HG03175 (cell line): ENCODE data around the gene PXDN.

ENCODE experiments used
- ATAC-seq: cut with Tn5 transposase; IDR thresholded peaks from one replicate; pipeline ENCODE4 v1.9.1; 2021; ENCODE audit warnings: mild to moderate bottlenecking, moderate library complexity; ENCODE audit not compliant: unreplicated experiment

Gene PXDN

DNA sequence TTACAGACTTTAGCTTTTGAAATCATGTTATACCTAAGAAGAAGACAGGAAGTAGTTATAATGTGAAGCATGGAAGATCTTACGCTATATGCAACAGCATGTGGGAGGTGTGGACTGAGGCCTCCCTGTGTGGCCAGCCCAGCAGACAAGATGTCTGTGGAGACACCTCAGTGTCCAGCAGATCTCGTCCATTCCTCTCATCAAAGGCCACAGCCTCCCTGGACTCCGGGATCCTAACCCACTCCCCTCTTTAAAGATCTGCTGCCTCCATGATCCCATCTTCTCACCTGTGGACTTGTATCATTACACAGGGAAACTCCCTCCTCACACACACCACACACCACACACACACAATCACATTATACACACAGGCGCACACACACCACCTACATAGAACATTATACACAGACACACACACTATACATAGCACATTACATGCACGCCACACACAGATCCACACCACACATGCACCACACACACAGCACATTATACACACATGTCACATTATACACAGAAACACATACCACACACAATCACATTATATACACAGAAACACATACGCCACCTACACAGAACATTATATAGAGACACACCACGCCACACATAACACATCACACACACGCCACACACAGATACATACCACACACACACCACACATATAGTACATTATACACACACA, 89.5 kb downstream of the PXDN start:
- ATAC-seq, result no peak

DNA sequence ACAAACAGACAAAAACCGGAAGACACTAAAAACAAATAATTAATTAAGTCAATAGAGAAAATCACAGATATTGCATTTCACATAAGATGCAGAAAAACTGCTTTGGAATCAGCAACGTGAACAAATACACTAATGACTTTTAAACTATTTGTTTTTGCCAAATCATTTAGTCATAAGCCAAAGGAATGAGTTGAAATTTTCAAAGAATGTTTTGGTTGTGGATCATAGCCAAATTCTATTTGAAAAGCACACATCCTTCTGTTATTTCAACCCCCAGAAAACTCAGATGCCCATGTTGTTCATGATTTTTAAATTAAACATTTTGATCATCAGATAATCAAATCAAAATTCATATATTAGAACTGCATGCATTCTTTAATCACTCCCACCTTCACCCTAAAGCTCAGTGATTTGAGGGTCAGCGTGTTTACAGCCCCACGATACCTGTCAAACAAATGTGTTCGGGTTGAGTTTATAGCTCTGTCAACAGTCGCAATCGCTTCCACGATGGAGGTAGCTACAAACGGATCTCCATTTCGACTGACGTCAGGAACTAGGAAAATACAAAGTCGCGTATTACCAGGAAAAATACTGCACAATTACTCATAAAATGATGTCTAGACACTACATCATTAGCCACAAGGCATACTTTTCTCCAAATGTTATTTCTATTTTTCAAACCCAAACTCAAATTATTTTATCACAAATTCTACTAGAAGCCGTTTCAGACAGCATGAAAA, 90.2 kb downstream of the PXDN start:
- no peak for ATAC-seq

GRCh38 chr2:1652034-1652790, 92.1 kb downstream of the PXDN start:
- ATAC-seq, result no peak

DNA sequence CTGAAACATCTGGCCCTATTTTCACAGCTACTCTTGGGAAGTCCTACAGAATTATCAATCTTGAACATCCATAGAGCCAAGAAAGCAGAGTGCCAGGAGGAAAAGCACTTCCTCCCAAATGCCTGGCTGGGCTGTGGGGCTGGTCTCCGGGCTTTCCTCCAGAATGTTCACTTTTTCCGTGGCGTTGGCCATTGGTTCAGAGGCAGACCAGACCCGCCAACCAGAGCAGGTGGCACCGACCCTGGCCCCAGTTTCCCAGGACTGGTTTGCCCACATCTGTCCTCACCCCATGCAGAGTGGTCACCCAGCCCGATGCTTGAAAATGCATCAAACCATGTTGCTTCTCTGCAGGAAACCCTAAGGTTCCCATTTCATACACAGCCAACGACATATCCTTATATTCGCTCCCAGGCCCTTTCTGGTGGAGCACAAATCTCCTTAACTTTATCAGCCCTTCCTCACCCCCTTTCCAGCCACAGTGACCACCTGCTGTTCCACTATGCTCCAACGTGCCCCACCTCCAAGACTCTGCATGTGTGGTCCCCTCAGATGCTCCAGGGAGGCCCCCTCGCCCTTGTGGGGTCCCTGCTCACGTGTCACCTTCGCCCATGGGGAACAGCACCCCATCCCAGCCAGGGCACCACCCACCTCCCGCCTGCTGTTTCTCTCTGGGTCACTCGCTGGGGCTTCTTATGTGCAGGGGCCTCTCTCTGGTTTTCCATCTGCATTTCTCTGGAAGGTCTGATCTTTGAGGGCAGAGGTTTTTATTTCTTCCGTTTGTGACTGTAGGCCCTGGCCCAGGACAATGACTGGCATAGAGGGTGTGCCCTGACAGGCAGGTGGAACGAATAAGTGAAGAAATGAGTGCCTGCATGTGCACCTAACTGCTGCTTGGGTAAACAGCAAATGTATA, 92.9 kb downstream of the PXDN start:
- no peak for ATAC-seq

GRCh38 chr2:1650085-1650872, 94.0 kb downstream of the PXDN start:
- no peak for ATAC-seq

- ATAC-seq, result no peak
These were observed 94.9 kb downstream of the PXDN start for GRCh38 chr2:1649103-1650084.

- no peak for ATAC-seq
These were observed 95.8 kb downstream of the PXDN start for GRCh38 chr2:1648241-1649102.

DNA sequence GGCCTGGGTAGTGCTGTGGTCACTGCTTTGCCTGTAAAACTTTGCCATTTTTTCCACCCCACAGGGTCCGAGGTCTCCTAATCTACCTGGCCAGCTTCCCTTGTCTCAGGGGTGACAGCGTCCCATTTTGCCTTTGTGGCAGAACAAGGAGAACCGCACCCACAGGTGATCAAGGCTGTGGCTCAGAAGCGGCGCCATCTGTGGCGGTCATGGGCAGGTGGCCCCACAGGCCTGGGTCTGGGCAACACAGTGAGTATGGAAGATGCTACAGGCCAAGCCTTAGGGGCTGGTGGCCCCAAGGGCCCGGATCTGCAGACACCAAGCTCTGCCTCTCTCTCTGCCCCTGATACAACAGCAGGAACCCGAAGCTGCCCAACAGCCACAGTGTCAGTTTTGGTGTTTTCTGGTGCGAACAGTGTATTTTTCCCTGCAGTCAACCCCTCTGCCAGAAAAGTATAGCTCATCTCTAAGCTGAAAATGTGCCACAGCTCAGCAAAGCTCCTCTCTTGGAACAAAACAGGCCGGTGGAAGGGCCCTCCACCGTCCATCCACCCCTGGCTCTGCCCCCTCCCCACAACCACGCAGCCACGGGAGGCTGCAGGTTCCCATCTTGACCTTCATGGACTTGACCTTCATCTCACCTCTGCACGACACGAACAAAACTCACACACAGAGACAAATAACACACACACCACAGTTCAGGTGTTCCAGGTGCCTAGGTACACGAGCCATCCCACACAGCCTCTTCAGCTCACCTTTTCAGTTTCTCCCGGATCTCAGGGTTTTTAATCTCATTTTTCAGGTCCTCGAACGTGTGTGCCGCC, 96.7 kb downstream of the PXDN start:
- no peak for ATAC-seq

DNA sequence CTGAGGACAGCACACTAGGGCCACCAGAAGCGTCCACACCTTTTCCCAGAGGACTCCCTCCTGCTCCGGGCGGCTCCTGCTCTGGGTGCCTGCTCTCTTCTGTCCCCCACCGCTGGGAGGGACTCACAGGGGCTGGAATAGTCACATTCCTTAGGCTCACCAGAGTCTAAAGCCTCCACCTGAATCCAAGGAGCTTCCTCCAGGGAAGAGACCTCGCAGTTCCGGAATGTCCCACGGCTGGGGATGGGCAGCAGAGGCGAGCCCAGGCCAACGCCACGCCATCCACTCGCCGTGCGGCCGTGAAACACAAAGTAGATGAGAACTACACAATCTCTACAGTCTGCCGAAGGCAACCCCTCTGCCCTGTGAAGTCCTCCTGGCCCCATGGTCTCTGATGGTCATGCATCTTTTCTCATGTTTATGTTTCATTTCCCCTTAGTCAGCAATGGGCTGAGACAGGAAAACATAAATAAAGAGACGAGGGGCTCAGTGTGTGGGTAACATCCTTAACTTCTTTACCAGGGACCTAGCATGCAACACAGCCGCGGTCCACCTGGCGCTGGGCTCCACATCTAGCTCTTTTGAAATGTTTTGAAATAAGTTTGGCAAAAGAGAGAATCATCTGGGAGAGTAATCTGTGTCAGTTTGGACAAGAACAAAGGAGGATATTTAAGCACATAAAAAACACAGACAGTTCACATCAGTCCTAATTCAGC, 98.4 kb downstream of the PXDN start:
- no peak for ATAC-seq

DNA sequence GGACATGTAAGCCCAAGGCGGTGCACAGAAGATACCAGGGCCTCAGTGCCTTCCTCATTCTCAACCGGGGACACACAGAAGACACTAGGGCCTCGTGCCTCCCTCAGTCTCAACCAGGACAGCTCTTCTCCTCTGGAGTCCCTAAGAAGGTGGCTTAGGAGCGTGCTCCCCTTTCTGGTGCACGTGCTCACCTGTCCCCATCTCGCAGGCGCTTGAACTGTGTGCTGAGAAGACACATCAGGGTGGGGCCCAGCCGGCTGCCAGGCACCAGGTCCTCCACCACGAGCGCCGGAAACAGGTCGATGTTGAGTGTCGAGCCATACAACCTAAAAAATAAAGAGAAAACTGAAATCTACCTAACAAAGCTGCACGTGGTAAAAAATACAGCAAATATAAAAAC, 99.9 kb downstream of the PXDN start:
- no peak for ATAC-seq

GRCh38 chr2:1642993-1643619, 101.2 kb downstream of the PXDN start:
- ATAC-seq, result no peak

DNA sequence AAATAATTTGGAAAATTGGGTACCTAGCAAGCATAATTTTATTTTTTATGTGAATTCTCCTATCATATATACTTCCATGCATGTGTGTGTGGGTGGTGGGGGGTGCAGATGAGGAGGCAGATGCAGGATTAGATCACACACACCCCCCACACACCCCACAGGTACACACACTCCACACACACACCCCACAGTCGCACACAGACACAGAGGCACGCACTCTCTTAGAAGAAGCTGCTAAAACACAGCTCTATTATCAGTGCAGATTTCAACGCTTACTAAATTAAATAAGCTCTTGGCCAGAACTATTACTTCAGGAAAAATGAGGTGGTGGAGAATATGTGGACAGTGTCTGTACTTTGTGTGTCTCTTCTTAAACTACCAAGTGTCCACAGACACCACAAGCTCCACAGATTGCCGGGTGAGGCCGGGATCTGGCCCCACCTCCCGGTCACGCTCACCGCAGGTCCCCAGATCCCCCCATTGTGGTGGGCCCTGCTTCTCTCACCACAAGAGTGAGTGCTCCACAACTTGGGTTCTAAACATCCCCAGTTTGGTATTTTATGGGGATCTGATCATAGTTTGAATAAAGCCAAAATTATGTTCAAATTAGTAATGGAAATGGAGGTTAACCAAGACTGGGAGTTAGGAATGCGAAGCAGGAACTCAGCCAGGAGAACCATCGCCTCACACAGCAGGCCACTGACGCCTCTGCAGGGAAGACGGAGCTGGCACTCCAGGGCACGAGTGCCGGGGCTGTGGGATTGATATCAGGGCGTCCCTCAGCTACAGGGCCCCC, 102.1 kb downstream of the PXDN start:
- no peak for ATAC-seq

- no peak for ATAC-seq
These were observed 102.8 kb downstream of the PXDN start for GRCh38 chr2:1641523-1641922.

DNA sequence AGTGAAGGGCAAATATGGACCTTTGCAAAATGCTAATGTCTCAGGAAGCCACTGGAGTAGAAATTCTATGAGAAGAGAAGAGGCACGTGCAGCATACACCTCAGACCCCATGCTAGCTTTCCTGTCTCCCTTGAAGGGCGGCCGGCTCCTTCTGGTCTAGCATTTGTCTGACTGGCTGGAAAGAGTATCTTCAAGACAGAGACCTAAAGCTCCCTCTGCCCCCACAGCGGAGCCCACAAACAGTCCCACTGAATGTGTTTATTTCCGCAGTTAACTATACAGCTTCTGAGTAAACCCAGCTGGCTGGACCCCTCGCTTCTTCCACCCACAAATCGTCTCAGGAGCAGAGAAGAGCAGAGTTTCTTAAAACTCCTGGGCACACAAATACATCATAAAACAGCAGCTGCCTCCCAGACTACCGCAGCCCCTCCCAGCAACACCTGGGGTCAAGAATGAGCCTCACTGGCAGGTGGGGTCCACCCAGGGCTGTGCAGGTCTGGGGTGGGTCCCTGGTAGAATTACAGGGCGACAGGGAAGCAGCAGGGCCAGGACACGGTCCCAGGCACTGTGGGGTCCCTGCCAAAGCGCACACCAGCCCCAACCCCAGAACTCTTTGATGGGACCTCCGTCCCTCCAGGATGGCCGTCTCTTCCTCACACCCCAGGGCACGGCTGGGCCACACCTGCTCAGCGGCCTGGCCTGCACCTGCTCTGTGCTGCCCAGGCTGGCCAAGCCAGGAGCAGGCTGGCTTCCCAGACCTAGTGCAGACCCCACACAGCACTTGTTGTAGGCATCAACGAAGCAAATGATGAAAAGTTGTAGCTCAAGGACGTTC, 103.8 kb downstream of the PXDN start:
- ATAC-seq, result no peak
